Endometrial microvascular endothelial cells (primary cell): ENCODE measurements around the gene SLC8B1. TPM values are rescaled to one million over a fixed set of nuclear protein-coding genes. Genes with fewer than 3 reads are reported as not detected.
"Not testable (repeated sequence)": the region's sequence is repeated elsewhere in the genome, so short reads cannot be mapped to it uniquely, and the experiment has no call there.

Source experiments
- in situ Hi-C: cut with HindIII; loops from 2 replicates; pipeline ENCODE4 v1.10.0; 2017; ENCODE audit warnings: low sequenced_read_pairs, low pct_unique_long_range_greater_than_20kb; ENCODE audit errors: inconsistent ontology term
- total RNA-seq: library from RNA; depleted of rRNA; stranded (reverse); fragments of >200 nt; gene quantifications from one replicate; pipeline ENCODE4 v1.2.3, GENCODE V29; 2015; ENCODE audit errors: inconsistent ontology term

The SLC8B1 gene
- total RNA-seq, 1 donor from 2014 or later, result 78.8 TPM

DNA sequence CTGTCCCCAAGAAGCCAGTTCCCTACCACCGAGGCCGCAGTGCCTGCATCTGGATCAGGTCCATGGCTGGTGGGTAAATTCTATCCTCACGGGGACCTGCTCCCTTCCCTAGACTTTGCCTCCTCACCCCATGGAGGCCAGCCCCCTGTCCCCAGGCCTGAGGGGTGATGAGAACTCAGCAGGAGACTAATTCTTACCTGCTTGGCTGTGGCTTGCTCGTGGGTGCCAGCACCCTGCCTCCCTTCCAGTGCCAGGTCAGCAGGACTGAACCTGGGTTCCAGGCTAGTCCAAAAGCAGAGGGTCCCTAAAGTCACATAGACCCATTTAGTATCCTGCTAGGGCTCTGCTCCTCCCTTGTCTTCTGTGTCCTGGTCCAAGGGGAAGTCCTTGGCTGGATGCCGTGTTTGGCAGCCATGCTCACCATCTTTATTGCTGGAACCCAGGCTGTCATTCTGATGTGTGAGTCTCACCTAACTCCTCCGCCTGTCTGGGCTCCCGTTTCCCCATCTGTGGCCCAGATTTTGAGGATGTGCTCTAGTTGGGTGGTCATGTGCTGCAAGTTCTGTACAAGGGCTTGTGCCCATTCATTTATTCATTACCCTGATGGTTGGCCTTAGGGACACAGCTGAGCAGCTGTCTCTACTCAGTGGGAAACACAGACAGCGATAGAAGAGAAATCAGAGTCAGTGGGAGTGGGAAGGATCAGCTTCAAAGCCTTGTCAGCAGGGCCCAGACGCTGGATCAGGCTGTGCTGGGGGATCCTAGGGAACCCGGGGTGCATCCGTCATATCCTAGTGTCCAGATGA is 24.4 kb upstream of the SLC8B1 start:
- in situ Hi-C loops, result no loop called here

DNA sequence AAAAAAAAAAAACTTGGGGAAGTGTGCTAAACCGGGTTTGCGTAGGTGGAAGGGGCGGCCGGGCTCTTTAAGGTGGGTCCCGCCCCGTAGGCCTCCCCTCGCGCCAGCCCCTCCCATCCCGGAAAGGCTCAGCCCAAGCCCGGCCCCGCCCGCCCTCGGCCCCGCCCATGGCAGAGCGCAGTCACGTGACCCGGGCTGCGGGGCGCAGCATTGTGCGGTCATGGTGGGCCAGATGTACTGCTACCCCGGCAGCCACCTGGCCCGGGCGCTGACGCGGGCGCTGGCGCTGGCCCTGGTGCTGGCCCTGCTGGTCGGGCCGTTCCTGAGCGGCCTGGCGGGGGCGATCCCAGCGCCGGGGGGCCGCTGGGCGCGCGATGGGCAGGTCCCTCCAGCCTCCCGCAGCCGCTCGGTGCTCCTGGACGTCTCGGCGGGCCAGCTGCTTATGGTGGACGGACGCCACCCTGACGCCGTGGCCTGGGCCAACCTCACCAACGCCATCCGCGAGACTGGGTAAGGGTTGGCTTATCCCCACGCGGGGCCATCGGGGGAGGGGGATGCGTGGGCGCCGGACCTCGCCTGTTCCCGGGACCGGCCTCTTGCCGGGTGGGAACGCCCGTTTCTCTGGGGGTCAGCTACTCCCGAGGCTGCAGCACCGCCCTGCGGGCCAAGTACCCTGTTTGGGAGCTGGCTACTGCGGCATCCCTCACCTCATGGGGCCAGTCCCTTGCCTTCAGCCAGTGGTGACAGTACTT is 23.6 kb upstream of the SLC8B1 start, which contains the start of gene PLBD2:
PLBD2 (plus strand) TSS at position 207 of the 752 bp plus-strand sequence; CDS start at position 221, 14 bp downstream.
- in situ Hi-C loops, result no loop called here

DNA sequence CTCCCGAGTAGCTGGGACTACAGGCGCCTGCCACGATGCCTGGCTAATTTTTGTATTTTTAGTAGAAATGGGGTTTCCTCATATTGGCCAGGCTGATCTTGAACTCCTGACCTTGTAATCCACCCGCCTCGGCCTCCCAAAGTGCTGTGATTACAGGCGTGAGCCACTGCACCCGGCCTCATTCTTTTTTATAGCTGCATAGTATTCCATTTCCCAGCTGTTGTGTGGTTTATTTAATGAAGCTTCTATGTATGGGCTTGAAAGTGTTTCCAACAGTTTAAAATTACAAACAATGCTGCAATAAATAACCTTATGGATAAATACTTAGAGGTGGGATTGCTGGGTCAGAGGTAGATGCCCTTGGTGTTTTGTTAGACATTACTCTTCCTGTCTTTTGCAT is 19.3 kb upstream of the SLC8B1 start:
- in situ Hi-C loops, result not testable (repeated sequence)

DNA sequence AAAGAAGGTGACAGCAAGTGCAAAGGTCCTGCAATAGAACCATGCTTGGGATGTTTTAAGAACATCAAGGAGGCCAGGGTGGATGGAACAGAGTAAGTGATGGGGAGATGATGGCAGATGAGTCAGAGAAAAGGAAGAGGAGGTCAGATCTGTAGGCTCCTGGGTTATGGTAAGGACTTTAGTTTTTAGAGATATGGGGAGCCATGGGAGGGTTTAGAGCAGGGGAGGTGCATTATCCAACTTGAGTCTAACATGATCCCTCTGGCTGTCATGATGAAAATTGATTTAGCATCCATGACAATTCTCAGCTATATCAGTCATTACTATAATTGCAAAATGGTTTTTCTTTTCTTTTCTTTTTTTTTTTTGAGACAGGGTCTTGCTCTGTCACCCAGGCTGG is 16.2 kb upstream of the SLC8B1 start:
- in situ Hi-C loops, result no loop called here

DNA sequence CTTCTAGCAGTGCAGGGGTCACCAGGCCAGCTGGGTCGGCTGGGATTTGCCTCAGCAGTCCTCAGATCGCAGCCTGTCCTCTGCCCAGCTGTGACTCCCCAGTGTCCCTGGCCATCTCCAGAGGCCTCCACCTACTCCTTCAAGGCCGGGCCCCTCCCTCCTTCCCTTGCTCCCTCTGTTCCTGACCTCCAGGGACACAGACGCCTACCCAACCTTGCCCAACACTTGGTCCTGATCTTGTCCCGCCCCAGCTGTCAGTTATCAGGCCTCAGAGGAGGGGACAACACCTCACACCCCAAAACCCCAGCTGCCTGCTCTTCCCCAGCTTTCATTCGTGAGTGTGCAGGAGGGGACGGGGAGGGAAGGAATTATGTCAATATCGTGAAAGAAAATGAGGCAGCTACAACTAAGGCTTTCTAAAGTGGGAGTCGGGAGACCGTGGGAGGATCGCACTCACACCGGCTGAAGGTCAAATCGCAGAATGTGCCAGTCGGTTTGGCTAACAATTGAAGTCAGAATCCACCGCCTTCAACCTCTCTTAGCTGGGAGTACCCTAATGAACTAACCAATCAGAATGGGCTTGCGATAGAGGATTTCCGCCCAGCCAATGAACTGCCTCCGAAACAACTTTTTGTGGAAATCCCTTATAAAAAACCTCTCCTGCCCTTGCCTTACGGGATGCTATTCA is 14.1 kb upstream of the SLC8B1 start:
- in situ Hi-C loops, result no loop called here

DNA sequence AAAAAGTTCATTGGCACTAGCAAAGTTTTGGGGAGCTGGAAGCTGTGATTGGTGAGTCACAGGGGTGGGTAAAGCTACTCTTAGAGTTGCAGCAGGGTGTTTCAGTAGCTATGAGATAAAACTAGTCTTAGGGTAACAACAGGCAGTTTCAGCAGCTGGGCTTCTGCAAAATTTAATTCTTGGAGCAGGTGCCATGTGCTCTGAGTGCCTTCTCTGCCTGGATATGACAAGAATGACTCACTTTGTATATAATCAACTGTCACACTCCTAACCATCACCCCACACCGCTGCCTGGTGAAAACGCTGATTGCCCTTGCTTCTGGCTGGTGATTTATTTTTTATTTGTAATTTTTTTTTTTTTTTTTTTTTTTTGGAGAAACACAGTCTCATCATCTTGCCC is 13.0 kb upstream of the SLC8B1 start:
- in situ Hi-C loops, result no loop called here

DNA sequence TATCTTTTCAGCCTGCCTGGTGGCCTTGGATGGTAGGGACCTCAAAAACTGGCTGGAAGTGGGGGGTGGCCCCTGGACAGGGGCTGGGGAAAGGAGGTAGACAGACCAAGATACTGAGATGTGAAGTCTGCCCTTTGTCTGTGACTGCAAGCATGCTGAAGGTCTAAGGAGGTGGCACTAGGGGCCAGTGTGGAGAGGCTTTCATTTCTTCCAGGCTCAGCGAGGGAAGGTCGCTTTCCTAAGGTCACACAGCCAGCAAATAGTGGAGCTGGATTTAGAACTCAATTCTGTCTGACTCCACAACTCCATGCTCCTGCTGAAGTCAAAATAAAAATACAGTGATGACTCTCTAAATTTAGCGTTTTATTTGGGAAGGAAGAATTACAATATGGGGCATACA is 12.2 kb upstream of the SLC8B1 start:
- in situ Hi-C loops, result no loop called here

DNA sequence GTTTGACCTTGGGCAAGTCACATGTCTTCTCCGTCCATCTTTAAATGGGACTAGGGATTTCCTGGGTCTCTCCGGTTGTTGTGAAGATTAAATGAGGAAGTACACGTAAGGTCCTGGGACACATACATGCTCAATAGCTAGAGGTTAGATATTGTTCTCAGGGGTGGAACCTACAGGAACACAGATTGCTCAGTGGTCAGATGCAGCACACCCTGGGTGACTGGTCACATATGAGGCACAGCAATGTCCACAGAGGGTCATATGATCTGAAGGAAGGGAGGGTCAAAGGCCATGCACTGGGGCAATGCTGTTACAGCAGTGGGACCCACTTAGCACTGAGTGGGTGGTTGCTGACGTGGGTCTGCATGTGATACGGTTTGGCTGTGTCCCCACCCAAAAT is 11.4 kb upstream of the SLC8B1 start:
- in situ Hi-C loops, result no loop called here

DNA sequence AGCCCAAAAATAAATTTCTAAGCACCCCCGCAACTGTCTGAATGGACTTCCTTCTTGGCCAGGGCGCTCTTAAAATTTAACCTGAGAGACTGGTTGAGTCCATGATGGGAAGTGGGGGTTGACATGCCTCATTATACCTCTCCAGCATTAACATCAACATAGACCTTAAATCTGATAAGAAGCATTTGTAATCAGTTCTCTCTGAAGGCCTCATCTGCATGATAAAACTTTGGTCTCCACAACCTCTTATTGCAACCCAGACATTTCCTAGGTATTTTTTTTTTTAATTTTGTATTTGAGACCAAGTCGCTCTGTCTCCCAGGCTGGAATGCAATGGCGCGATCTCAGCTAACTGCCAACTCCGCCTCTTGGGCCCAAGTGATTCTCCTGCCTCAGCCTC is 10.4 kb upstream of the SLC8B1 start:
- in situ Hi-C loops, result no loop called here

DNA sequence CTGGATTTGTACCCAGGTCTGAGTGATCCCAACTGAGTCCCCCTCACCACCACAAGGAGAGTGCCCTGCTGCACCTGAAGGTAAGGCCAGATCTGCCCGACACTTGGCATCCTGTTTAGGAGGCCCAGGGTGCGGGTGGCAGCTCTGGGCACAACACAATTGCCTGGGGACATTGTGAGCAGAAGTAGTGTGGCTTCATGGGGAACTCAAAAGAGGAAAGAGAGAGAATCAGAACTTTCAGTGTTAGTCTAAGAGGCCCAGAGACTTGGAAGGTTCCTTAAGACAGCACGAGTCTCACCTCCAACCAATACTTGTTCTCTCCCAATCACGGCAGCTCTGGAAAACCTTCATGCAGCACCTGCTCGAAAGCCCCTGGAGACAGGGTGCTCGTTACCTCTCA is 6.6 kb upstream of the SLC8B1 start:
- in situ Hi-C loops, result no loop called here

DNA sequence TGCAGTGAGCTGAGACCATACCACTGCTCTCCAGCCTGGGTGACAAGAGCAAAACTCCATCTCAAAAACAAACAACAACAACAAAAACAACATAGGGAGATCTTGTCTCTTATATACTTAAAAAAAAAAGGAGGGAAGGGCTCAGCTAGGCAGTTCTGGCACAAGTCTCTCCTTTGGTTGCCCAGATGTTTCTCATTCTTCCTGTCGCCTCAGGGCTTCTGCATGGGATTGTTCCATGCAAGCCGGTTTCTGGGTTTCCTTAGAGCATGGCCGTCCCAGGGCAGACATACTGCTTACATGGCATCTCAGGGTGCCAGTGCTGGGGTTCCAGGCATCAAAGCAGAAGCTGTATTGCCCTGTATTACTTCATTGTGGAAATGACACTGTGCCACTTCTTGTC is 5.2 kb upstream of the SLC8B1 start:
- in situ Hi-C loops, result no loop called here

DNA sequence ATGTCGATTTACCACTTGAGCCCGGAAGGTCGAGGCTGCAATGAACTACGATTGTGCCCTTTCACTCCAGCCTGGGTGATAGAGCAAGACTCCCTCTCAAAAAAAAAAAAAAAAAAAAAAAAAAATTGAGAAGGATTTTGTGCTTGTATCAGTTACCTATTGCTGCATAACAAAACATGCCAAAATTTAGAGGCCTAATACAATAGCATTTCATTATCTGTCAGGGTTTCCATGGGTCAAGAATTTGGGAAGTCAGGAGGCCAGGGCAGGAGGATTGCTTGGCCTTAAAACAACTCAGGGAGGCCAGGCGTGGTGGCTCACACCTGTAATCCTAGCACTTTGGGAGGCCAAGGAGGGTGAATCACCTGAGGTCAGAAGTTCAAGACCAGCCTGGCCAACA is 4.6 kb upstream of the SLC8B1 start:
- in situ Hi-C loops, result no loop called here

DNA sequence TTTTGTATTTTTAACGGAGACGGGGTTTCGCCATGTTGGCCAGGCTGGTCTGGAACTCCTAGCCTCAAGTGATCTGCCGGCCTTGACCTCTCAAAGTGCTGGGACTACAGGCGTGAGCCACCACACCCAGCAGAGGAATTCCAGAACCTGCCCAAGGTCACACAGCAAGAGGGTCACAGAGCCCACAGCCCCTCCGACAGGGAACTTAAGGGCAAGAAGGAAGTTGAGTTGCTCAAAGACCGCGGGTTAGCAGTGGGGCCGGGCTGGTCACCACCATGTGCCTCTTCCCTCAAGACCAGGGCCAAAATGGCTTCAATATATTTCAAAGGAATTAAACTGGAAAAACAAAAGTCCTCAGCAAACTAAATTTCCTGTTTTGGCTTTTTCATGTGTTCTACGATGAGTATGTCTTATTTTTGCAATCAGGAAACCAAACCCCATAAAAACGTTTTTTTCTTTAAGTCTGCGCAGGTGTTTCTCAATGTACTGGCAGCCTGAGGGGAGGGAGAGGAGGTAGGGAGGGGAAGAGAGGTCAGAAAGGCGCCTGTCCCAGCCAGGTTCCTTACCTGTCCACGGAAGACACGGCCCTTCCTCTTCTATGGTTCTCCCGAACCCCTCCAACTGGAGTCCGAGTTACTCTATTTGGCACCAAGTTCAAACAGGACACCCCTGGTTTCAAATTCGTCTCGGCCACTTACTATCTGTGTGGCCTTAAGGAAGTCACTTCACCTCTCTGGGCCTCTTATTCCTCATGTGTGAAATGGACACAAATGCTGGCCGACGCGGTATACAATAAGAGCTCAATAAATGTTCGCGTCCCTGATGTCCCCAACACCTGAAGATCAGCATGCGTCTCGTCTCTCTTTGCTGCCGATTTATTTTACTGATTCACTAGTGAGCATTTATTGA is 778 bp downstream of the SLC8B1 start:
- in situ Hi-C loops, result no loop called here

DNA sequence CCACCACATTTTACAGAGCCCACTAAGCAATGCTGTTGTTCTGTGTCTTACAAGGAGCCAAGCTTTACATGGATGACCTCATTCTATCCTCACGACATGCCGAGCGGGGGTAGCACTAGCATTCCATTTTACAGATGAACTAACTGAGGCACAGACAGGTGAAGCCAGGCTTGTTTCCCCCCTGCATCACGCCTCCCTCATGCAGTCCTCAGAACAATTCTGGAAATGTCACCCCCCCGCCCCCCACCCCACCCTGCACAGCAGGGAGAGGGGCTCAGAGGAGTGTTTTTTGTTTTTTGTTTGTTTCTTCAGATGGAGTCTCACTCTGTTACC is 1.5 kb downstream of the SLC8B1 start:
- in situ Hi-C loops, result no loop called here

DNA sequence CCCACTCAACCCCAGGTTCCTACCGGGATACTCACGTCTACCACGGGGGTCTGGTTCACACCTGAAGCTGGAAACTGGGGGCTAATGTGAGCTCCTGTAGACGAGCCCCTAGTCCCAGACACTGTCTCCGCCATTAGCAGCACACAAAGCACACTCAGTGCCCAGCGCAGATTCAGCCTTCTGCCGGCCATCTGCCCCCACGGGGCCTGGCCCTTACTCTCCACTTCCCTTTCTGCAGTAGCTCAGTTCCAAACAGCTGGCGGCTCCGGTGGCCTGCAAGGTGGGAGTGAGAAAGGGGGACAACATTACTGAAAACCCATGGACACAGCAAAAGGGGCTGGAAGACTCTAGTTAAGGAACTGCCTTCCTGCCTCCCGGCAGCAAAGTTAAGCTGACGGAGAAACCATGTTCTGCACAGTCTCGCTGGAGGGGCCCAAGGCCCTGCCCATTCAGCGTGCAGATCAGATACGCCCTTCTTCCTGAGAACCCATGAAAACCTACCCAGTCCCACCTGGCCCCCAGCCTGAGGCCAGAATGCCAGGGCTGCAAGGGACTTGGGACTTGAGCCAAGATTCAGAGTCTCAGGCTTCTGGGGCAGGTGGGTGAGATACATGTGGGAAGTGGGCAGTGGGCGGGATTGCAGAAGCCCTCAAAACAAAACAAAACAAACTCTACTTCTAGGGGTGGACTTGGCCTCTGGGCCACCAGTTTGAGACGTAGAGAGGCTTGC is 2.1 kb downstream of the SLC8B1 start:
- in situ Hi-C loops, result no loop called here

DNA sequence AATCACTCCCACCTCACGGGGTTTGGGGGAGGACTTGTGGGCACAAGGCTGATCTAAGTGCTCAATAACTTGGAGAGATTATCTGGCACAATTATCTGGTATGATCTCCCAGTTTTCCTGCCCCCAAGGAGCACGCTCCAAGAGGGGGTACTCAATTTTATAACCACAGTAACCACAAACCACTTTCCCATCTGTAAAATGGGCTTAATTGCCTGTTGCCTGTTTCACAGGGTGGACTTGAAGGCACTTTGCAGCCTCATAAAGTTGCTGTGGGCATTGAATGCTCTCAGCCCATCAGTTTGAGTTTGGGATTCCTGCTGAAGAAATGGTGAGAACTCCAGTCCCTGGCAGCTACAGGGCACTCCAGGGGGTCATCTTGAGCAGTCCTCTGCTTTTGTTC is 4.4 kb downstream of the SLC8B1 start:
- in situ Hi-C loops, result no loop called here

DNA sequence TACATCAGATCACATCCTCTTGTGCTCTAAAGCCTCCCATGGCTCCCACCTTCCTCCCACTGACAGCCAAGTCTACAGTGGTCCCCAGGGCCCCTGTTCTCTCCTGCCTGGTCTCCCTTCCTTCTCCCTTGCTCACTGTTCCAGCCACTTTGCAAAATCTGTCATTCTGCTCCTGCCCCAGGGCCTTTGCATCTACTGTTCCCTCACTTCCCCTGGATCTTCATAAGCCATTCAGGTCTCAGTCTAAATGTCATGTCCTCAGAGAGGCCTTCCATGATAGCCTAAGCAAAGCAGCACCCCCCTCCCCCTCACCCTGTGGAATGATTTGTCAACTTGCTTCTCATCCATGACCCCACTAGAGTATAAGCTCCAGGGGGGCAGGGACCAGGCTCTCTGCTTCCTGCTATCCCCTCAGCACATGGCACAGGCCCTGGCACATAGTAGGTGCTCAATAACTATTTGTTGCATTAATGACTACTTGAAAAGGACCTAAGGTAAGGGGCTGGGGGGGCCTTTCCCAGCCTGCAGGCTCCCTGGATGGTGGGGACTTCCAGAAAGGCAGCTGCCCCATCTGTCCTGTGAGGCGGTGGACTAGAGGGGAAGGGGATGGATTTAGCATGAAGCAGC is 5.0 kb downstream of the SLC8B1 start:
- in situ Hi-C loops, result no loop called here
